HFF-Myc (cell line): Measurements from ENCODE around the gene PTPRM.

Experiments used
- DNase-seq: peaks from one replicate; pipeline ENCODE4 v3.0.0-alpha.2; 2011; ENCODE audit warnings: low read depth; ENCODE audit errors: extremely low read depth
- H3K4me3 ChIP-seq: replicated peaks from 2 replicates; pipeline ENCODE4 v1.5.1; 2011; ENCODE audit warnings: low read depth, mild to moderate bottlenecking, control low read depth, low read length
- CTCF ChIP-seq: IDR thresholded peaks from 2 replicates; pipeline ENCODE4 v1.5.1; 2012; ENCODE audit warnings: mild to moderate bottlenecking, low read depth, low read length, control low read depth; ENCODE audit errors: missing control alignments

The PTPRM gene

GRCh38 chr18:7647500-7647899 is 80.4 kb downstream of the PTPRM start:
- no peak for TF ChIP-seq CTCF
- DNase-seq = no peak
- no peak overlapping the region for H3K4me3 ChIP-seq

DNA sequence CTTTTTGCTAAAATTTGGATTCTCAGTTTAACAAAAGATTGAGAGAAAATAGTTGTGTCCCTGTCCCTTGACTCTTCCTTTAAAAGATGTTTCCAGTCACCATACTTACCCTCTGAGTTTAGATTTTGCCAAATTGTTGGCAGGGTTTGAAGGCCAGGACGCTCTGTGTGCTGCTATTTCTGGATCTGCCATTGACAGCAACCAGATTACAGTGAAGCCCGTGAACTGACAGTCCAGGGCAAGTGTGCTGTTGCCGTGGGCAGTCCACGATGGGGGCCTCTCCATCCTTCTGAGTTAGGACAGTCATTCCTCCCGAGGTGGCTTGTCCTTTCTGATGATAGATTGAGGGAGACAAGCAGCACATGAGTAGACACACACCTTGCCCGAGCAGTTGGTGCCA is 89.9 kb downstream of the PTPRM start:
- DNase-seq = no peak
- no peak for TF ChIP-seq CTCF
- H3K4me3 ChIP-seq = no peak overlapping the region

DNA sequence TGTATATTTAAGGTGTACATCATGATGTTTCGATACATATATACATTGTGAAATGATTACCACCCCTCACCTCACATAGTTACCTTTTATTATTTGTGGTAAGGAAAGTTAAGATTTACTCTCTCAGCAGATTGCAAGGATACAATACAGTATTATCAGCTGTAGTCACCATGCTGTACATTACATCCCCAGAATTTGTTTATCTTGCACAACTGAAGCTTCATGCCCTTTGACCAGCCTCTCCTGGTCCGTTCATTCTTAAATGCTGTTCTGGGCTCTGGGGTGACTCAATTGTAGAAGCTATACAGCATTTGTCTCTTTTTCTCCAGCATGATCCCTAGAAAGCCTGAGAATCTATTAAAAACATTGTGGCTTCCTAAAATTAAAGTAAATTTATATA is 90.8 kb downstream of the PTPRM start:
- TF ChIP-seq CTCF = no peak
- no peak overlapping the region for H3K4me3 ChIP-seq
- no peak for DNase-seq

DNA sequence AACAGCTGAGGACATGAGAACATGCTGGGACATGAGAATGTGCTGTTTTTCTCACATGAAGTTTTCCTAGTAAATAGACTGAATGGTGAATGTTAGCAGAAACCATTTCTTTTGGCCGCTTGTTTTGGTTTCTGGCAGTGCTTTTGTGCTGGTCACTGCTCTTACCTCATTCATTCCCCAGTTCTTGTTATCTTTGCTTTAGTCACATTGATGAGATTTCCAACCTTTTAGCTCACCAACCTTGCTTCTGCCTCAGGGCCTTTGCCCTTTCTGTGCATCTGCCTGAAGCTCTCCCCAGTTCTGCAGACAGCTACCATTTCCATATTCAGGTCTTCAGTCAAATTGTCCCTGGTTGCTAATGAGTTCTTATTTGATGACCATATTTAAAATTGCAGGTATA is 91.6 kb downstream of the PTPRM start:
- no peak for TF ChIP-seq CTCF
- H3K4me3 ChIP-seq = no peak overlapping the region
- no peak for DNase-seq

DNA sequence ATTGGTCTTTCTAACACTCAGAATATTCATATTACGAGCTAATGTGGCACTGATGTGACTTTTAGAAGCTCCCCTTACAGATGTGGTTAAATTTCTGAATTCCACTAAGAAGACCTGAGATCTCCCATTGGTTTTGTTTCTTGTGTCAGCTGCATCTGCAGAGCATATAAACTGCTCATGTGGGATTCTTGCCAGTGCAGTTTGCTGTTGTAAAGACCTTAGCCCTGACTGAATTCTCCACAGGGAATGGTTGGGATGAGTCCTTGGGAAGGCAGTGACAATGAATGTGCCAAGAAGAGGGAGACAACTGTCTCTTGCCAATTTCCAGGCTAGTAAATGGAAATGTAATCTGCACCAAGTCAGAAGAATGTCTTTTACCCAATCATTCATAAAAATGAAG is 94.1 kb downstream of the PTPRM start:
- no peak for TF ChIP-seq CTCF
- no peak overlapping the region for H3K4me3 ChIP-seq
- no peak for DNase-seq

DNA sequence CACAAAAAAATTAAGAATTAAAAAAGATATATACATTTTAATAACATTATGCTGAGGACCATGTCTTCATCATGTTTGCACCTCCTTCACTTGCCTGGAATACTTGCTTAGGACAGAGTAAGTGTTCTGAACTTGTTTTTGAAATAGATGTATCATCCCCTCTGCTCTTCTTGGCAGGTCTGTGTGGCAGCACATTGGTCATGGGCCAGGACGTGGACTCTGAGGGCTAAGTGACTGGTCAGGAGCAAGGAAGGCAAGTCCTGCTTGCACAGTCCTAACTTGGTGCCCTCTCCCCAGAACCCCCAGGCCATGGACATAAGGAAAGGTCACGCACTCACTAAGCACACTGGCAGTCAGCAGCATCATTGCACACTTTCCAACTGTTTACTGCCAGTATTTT is 95.8 kb downstream of the PTPRM start:
- no peak overlapping the region for H3K4me3 ChIP-seq
- no peak for DNase-seq
- no peak for TF ChIP-seq CTCF
